ENCODE data around the gene GYS1.
"Not testable (repeated sequence)": the region's sequence is repeated elsewhere in the genome, so short reads cannot be mapped to it uniquely, and the experiment has no call there.

GYS1 gene

DNA sequence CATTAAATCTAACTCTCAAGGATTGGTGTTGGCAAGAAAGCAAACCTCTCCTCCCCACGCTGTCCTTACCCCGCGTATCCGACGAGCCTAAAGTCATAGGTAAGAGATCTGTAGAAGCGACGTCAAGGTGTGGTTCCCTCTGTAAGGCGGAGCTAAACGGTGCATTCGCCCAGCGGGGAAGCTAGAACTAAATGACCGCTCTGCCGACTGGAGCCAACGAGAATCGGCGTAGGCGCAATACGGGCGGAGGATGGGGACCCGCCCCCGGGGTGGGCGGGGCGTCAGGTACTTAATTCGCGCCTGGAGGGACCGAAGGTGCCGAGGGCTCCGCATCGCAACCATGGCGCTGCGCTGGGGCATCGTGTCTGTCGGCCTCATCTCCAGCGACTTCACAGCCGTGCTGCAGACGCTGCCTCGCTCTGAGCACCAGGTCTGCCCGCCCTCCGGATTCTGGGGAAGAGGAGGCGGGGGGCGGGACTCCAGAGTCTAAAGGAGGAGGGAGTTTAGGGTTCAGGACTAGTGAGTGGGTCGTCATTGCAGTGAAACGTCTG lies 59.7 kb downstream of the GYS1 start, which contains the start of gene DHDH:
Gene DHDH, plus strand, starts transcription at position 318 of the 551 bp plus-strand sequence. Its CDS starts 23 bp downstream, at position 341.
- DNase-seq = peak; percentile 90

DNA sequence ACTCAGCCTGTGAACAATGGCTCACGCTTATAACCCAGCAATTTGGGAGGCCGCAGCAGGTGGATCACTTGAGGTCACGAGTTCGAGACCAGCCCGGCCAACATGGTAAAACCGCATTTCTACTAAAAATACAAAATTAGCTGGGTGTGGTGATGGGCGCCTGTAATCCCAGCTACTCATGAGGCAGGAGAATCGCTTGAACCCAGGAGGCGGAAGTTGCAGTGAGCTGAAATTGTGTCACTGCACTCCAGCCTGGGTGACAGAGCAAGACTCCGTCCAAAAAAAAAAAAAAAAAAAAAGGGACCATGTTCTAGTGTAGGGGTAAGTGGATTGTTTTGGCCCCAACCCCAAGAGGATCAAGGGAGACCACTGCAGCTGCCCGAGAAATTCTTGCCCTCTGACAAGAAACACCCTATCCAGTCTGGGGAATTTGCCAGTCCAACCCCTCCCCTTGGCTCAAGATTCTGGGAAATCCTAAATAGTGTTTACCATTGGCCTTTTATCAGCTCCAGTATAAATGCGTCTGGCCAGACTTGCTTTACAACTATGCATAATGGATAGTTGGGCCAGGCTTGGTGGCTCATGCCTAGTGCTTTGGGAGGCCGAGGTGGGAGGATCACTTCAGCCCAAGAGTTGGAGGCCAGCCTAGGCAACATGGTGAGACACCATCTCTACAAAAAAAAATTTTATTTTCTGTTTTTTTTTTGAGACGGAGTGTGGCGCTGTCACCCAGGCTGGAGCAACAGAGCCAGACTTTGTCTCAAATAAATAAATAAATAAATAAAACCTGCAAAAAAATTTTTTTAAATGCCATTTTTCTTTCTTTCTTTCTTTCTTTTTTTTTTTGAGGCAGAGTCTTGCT lies 64.7 kb downstream of the GYS1 start:
- DNase-seq = no peak

DNA sequence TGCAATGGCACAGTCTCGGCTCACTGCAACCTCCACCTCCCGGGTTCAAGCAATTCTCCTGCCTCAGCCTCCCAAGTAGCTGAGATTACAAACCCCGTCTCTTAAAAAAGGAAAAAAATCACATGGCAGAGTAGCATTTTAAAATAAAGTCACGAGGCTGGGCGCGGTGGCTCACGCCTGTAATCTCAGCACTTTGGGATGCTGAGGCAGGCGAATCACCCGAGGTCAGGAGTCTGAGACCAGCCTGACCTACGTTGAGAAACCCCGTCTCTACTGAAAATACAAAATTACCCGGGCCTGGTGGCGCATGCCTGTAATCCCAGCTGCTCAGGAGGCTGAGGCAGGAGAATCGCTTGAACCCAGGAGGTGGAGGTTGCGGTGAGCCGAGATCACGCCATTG lies 65.4 kb downstream of the GYS1 start:
- not testable (repeated sequence) for DNase-seq

DNA sequence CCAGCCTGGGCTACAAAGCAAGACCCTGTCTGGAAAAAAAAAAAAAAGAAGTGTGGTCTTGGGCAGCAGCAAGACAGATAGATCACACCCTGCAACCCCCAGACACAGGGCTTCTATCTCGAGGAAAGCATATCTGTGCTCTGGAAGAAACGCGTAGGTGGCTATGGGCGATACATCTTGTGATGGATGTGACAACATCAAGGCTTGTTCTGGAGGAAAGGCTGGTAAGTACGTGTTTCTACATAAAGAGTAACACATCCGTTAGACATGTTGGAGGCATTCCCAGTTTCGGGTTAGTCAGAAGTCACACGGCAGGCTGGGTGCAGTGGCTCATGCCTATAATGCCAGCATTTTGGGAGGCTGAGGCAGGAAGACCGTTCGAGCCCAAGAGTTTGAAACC lies 66.2 kb downstream of the GYS1 start:
- DNase-seq = no peak

DNA sequence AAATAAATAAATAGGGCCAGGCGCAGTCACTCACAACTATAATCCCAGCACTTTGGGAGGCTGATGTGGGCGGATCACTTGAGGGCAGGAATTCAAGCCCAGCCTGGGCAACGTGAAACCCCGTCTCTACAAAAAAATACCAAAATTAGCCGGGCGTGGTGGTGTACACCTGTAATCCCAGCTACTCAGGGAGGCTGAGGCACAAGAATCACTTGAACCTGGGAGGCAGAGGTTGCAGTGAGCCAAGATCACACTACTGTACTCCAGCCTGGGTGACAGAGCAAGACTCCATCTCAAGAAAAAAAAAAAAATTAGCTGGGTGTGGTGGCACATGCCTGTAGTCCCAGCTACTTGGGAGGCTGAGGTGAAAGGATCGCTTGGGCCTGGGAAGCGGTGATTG lies 67.2 kb downstream of the GYS1 start:
- not testable (repeated sequence) for DNase-seq

DNA sequence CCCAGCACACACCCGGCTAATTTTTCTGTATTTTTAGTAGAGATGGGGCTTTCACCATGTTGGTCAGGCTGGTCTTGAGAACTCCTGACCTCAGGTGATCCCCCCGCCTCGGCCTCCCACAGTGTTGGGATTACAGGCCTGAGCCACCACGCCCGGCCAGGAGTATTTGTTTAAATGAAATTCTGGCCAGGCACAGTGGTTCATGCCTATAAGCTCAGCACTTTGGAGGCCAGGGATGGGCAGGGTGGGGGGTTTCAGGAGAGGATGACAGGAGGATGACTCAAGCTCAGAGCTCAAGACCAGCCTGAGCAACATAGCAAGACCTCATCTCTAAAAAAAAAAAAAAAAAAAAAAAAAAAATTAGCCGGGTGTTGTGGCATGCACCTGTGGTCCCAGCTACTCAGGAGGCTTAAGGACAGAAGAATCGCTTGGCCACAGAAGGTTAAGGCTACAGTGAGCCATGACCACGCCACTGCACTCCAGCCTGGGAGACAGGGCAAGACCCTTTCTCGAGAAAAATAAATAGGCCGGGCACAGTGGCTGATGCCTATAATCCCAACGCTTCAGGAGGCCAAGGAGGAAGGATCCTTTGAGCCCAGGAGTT lies 67.8 kb downstream of the GYS1 start:
- no peak for DNase-seq

DNA sequence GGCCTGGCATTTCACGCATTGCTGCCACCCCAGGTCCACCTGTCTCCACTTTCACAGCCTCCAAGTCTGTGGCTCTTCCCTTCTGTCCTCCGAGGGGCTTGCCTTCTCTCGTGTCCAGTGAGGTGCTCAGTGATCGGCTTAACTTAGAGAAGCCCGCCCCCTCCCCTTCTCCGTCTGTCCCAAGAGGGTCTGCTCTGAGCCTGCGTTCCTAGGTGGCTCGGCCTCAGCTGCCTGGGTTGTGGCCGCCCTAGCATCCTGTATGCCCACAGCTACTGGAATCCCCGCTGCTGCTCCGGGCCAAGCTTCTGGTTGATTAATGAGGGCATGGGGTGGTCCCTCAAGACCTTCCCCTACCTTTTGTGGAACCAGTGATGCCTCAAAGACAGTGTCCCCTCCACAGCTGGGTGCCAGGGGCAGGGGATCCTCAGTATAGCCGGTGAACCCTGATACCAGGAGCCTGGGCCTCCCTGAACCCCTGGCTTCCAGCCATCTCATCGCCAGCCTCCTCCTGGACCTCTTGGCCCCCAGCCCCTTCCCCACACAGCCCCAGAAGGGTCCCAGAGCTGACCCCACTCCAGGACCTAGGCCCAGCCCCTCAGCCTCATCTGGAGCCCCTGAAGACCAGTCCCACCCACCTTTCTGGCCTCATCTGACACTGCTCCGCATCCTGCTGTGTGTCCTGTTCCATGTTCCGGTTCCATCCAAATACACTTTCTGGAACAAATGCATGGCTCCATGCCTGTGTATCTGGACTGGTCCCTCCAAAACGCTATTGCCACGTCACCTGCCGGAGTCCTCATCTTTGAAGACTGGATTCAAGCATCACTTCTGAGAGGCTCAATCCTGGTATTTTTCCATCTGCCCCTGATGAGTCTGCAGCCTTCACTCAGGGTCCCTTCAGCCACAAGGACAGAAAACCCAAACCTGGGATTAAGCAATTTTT lies 70.3 kb downstream of the GYS1 start:
- DNase-seq = no peak

DNA sequence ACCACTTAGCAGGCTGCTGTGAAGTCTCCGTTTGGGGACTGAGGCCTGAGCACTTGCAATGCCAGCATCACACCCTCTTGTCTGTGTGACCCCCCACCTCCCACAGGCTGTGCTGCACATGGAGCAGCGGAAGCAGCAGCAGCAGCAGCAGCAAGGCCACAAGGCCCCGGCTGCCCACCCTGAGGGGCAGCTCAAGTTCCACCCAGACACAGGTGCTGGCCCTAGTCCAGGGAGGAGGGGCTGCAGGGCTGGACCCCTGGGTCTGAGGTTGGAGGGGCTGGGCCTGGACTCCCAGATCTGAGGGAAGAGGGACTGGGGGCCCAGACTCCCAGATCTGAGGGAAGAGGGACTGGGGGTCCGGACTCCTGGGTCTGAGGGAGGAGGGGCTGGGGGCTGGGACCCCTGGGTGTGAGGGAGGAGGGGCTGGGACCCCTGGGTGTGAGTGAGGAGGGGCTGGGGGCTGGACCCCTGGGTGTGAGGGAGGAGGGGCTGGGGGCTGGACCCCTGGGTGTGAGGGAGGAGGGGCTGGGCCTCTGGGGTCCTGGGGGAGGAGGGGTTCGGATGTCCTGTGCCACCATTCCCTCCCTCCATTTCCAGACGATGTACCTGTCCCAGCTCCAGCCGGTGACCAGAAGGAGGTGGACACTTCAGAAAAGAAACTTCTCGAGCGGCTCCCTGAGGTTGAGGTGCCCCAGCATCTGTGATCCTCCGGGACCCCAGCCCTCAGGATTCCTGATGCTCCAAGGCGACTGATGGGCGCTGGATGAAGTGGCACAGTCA lies 71.2 kb downstream of the GYS1 start:
- DNase-seq = no peak

DNA sequence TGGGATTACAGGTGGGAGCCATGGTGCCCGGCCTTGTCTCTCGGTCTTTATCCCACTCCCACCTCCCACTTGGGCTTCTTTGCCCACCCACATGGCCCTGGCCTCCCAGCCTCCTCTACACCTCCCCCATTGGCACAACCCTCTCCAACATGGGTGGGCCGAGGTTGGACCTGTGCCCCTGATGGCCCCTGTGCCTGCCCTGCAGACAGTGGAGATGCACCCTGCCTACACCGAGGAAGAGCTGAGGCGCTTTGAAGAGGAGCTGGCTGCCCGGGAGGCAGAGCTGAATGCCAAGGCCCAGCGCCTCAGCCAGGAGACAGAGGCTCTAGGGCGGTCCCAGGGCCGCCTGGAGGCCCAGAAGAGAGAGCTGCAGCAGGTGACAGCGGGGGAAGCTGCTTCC lies 72.2 kb downstream of the GYS1 start:
- no peak for DNase-seq

DNA sequence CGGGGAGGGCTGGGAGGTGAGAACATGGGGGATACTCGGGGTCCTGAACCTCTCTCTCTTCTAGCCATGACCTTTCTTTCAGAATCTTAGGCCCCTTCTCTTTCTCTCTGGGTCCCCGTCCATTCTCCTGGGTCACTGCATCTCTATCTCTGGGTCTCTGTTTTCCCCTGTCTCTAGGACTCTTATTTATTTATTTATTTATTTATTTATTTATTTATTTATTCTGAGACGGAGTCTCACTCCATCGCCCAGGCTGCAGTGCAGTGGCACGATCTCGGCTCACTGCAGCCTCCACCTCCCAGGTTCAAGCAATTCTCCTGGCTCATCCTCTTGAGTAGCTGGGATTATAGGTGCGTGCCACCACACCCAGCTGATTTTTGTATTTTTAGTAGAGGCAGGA lies 73.8 kb downstream of the GYS1 start:
- not testable (repeated sequence) for DNase-seq

DNA sequence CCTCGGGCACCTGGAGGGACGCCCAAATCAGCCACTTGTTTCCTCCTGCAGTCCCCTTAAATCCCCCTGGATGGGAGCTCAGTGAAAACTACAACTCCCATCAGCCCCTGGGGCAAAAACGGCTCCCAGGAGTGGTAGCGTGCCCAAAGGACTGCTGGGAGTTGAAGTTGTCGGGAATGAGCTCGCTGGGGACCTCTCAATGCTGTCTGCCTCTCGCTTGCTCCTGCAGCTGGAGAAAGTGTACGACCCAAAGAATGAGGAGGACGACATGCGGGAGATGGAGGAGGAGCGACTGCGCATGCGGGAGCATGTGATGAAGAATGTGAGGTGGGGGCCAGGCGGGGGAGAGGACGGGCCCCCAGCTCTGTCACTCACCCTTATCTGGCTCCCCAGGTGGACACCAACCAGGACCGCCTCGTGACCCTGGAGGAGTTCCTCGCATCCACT lies 74.3 kb downstream of the GYS1 start:
- no peak for DNase-seq
